Activated naive CD8-positive, alpha-beta T cell treated with anti-CD3 and anti-CD28 coated beads for 36 hours (primary cell): ENCODE data around the gene GPR15. TPM values are rescaled to one million over a fixed set of nuclear protein-coding genes. Genes with fewer than 3 reads are reported as not detected.
A peak's percentile ranks its signal among the peaks of the same experiment; 100 is the strongest.

ENCODE experiments used
- DNase-seq: peaks from one replicate; pipeline ENCODE4 v3.0.0; 2021
- H3K27ac Mint-ChIP-seq: one replicate; pipeline ENCODE4 v1.8.0; 2022; ENCODE audit warnings: mild to moderate bottlenecking, moderate library complexity, mixed read lengths
- H3K27me3 Mint-ChIP-seq: one replicate; pipeline ENCODE4 v1.8.0; 2022; ENCODE audit warnings: mild to moderate bottlenecking, mixed read lengths
- H3K36me3 Mint-ChIP-seq: one replicate; pipeline ENCODE4 v1.8.0; 2021; ENCODE audit warnings: mild to moderate bottlenecking, mixed read lengths
- H3K4me1 Mint-ChIP-seq: one replicate; pipeline ENCODE4 v1.8.0; 2021; ENCODE audit warnings: mixed read lengths
- H3K4me3 Mint-ChIP-seq: one replicate; pipeline ENCODE4 v1.8.0; 2022; ENCODE audit warnings: mild to moderate bottlenecking, moderate library complexity, mixed read lengths
- H3K9me3 Mint-ChIP-seq: one replicate; pipeline ENCODE4 v1.8.0; 2022; ENCODE audit warnings: mixed read lengths
- total RNA-seq, 2 experiments: library from RNA; stranded (reverse); gene quantifications; one replicate each; pipeline ENCODE4 v1.2.3, GENCODE V29; 2021

GPR15 gene
- total RNA-seq, 2 experiments from 2014 or later = 0.52 to 1.0 TPM

GRCh38 chr3:98542623-98543022 is 10.8 kb downstream of the GPR15 start:
- Mint-ChIP-seq H3K4me1 (peaks cover 47% of the 10 kb centered on the region), H3K36me3 (peaks cover 16% of the 10 kb centered on the region), H3K27ac (peak overlapping the region; percentile 22), H3K4me3 (no peak overlapping the region), H3K27me3 (no peaks in the 10 kb centered on the region), H3K9me3 (peaks cover 6% of the 10 kb centered on the region)
- DNase-seq = no peak

- no peak for DNase-seq
- peak overlapping the region; percentile 90 for H3K27ac Mint-ChIP-seq
- H3K4me1 Mint-ChIP-seq = peaks cover 46% of the 10 kb centered on the region
- H3K36me3 Mint-ChIP-seq = peaks cover 31% of the 10 kb centered on the region
- H3K27me3 Mint-ChIP-seq = no peaks in the 10 kb centered on the region
- no peak overlapping the region for H3K4me3 Mint-ChIP-seq
- H3K9me3 Mint-ChIP-seq = peaks cover 6% of the 10 kb centered on the region
Observed at GRCh38 chr3:98545940-98546339, 14.2 kb downstream of the GPR15 start.

GRCh38 chr3:98548544-98548943 is 16.8 kb downstream of the GPR15 start:
- no peak overlapping the region for H3K27ac Mint-ChIP-seq

GRCh38 chr3:98550833-98551232 is 19.1 kb downstream of the GPR15 start:
- DNase-seq = no peak
- Mint-ChIP-seq H3K36me3 (peaks cover 58% of the 10 kb centered on the region), H3K4me3 (no peak overlapping the region), H3K9me3 (peaks cover 8% of the 10 kb centered on the region), H3K27ac (peak overlapping the region; percentile 25), H3K4me1 (peaks cover 55% of the 10 kb centered on the region), H3K27me3 (no peaks in the 10 kb centered on the region)

More at GRCh38 chr3:98548544-98548943, 16.8 kb downstream of the GPR15 start:
- no peak for DNase-seq
- H3K4me3 Mint-ChIP-seq = no peak overlapping the region
- H3K27me3 Mint-ChIP-seq = no peaks in the 10 kb centered on the region
- H3K4me1 Mint-ChIP-seq = peaks cover 45% of the 10 kb centered on the region
- H3K9me3 Mint-ChIP-seq = peaks cover 4% of the 10 kb centered on the region
- H3K36me3 Mint-ChIP-seq = peaks cover 44% of the 10 kb centered on the region

- DNase-seq = no peak
- Mint-ChIP-seq H3K4me1 (peaks cover 54% of the 10 kb centered on the region), H3K36me3 (peaks cover 58% of the 10 kb centered on the region)
Observed at GRCh38 chr3:98551236-98551635, 19.5 kb downstream of the GPR15 start.

GRCh38 chr3:98551754-98552153 is 20.0 kb downstream of the GPR15 start:
- peaks cover 57% of the 10 kb centered on the region for H3K36me3 Mint-ChIP-seq
- DNase-seq = no peak
- H3K4me1 Mint-ChIP-seq = peaks cover 56% of the 10 kb centered on the region
- peaks cover 9% of the 10 kb centered on the region for H3K9me3 Mint-ChIP-seq
- peak overlapping the region; percentile 97 for H3K27ac Mint-ChIP-seq
- H3K4me3 Mint-ChIP-seq = no peak overlapping the region
- no peaks in the 10 kb centered on the region for H3K27me3 Mint-ChIP-seq

More at GRCh38 chr3:98551236-98551635, 19.5 kb downstream of the GPR15 start:
- Mint-ChIP-seq H3K9me3 (peaks cover 10% of the 10 kb centered on the region), H3K27me3 (no peaks in the 10 kb centered on the region), H3K27ac (no peak overlapping the region), H3K4me3 (no peak overlapping the region)

GRCh38 chr3:98552232-98553020 is 20.6 kb downstream of the GPR15 start:
- H3K27ac Mint-ChIP-seq = peak overlapping the region; percentile 97
- DNase-seq = no peak
- H3K4me1 Mint-ChIP-seq = peaks cover 63% of the 10 kb centered on the region
- H3K36me3 Mint-ChIP-seq = peaks cover 58% of the 10 kb centered on the region
- H3K27me3 Mint-ChIP-seq = no peaks in the 10 kb centered on the region
- peaks cover 9% of the 10 kb centered on the region for H3K9me3 Mint-ChIP-seq
- peak overlapping the region; percentile 57 for H3K4me3 Mint-ChIP-seq

GRCh38 chr3:98553021-98553563 is 21.3 kb downstream of the GPR15 start:
- peak overlapping the region; percentile 97 for H3K27ac Mint-ChIP-seq
- peaks cover 9% of the 10 kb centered on the region for H3K9me3 Mint-ChIP-seq
- H3K4me3 Mint-ChIP-seq = peak overlapping the region; percentile 57
- peaks cover 70% of the 10 kb centered on the region for H3K4me1 Mint-ChIP-seq
- H3K36me3 Mint-ChIP-seq = peaks cover 58% of the 10 kb centered on the region
- H3K27me3 Mint-ChIP-seq = no peaks in the 10 kb centered on the region
- DNase-seq = no peak

GRCh38 chr3:98553753-98554152 is 22.0 kb downstream of the GPR15 start:
- peaks cover 76% of the 10 kb centered on the region for H3K4me1 Mint-ChIP-seq
- H3K27ac Mint-ChIP-seq = peak overlapping the region; percentile 97
- peak overlapping the region; percentile 69 for H3K4me3 Mint-ChIP-seq
- H3K27me3 Mint-ChIP-seq = no peaks in the 10 kb centered on the region
- H3K36me3 Mint-ChIP-seq = peaks cover 56% of the 10 kb centered on the region
- H3K9me3 Mint-ChIP-seq = peaks cover 9% of the 10 kb centered on the region
- no peak for DNase-seq

- DNase-seq = no peak
- Mint-ChIP-seq H3K27ac (peak overlapping the region; percentile 97), H3K4me1 (peaks cover 79% of the 10 kb centered on the region), H3K27me3 (no peaks in the 10 kb centered on the region), H3K36me3 (peaks cover 51% of the 10 kb centered on the region), H3K9me3 (peaks cover 9% of the 10 kb centered on the region), H3K4me3 (peak overlapping the region; percentile 80)
Observed at GRCh38 chr3:98554580-98554979, 22.8 kb downstream of the GPR15 start.

- Mint-ChIP-seq H3K27me3 (no peaks in the 10 kb centered on the region), H3K9me3 (peaks cover 12% of the 10 kb centered on the region), H3K4me1 (peaks cover 74% of the 10 kb centered on the region), H3K4me3 (peak overlapping the region; percentile 80), H3K27ac (peak overlapping the region; percentile 97), H3K36me3 (peaks cover 50% of the 10 kb centered on the region)
- no peak for DNase-seq
Observed at GRCh38 chr3:98555025-98555379, 23.2 kb downstream of the GPR15 start.

GRCh38 chr3:98556164-98557130 is 24.7 kb downstream of the GPR15 start:
- Mint-ChIP-seq H3K4me1 (peaks cover 74% of the 10 kb centered on the region), H3K9me3 (peaks cover 12% of the 10 kb centered on the region), H3K27me3 (no peaks in the 10 kb centered on the region), H3K36me3 (peaks cover 44% of the 10 kb centered on the region), H3K4me3 (peak overlapping the region; percentile 80), H3K27ac (peak overlapping the region; percentile 97)
- DNase-seq = peak; percentile 76

- peak overlapping the region; percentile 97 for H3K27ac Mint-ChIP-seq
- H3K9me3 Mint-ChIP-seq = peaks cover 9% of the 10 kb centered on the region
Observed at GRCh38 chr3:98557324-98558010, 25.7 kb downstream of the GPR15 start.

GRCh38 chr3:98558100-98558827 is 26.5 kb downstream of the GPR15 start:
- peak overlapping the region; percentile 40 for H3K4me3 Mint-ChIP-seq
- peaks cover 67% of the 10 kb centered on the region for H3K4me1 Mint-ChIP-seq
- H3K36me3 Mint-ChIP-seq = peaks cover 28% of the 10 kb centered on the region
- H3K27me3 Mint-ChIP-seq = no peaks in the 10 kb centered on the region
- peaks cover 9% of the 10 kb centered on the region for H3K9me3 Mint-ChIP-seq
- H3K27ac Mint-ChIP-seq = peak overlapping the region; percentile 97
- DNase-seq = no peak

More at GRCh38 chr3:98557324-98558010, 25.7 kb downstream of the GPR15 start:
- DNase-seq = peak; percentile 61
- peaks cover 70% of the 10 kb centered on the region for H3K4me1 Mint-ChIP-seq
- peaks cover 35% of the 10 kb centered on the region for H3K36me3 Mint-ChIP-seq
- H3K27me3 Mint-ChIP-seq = no peaks in the 10 kb centered on the region
- peak overlapping the region; percentile 35 for H3K4me3 Mint-ChIP-seq
